ENCODE results near the gene MAST4. TPM values are rescaled to one million over a fixed set of nuclear protein-coding genes. Genes with fewer than 3 reads are reported as not detected.

The MAST4 gene
- total RNA-seq, 1 donor from 2014 or later, result 17.2 TPM

GRCh38 chr5:66969484-66969883 is 373.3 kb downstream of the MAST4 start:
- H3K9me3 Mint-ChIP-seq, result no peaks in the 10 kb centered on the region
- ChIA-PET CTCF (interaction anchor here (0.7 kb wide), 1 partner anchor 266 kb away, joined by 3 read pairs; no protein-coding TSS in a partner anchor), POLR2A (no interaction called here)
- H3K4me1 Mint-ChIP-seq, result no peaks in the 10 kb centered on the region
- DNase-seq (no peak), ATAC-seq (ENCODE audit: low read depth) (no peak)
- no peaks in the 10 kb centered on the region for H3K36me3 Mint-ChIP-seq (ENCODE audit: low read depth)
- intact Hi-C loops (cut with micrococcal nuclease), result no loop called here
- no peaks in the 10 kb centered on the region for H3K27me3 Mint-ChIP-seq
- no peak for TF ChIP-seq CTCF (IDR thresholded peaks at IDR 0.05)
- H3K4me3 Mint-ChIP-seq, result no peak overlapping the region
- H3K27ac Mint-ChIP-seq, result no peak overlapping the region

- H3K36me3 Mint-ChIP-seq (ENCODE audit: low read depth), result no peaks in the 10 kb centered on the region
- H3K27me3 Mint-ChIP-seq, result no peaks in the 10 kb centered on the region
- ATAC-seq (ENCODE audit: low read depth) (no peak), DNase-seq (no peak)
- no peak overlapping the region for H3K4me3 Mint-ChIP-seq
- no peaks in the 10 kb centered on the region for H3K9me3 Mint-ChIP-seq
- no peak overlapping the region for H3K27ac Mint-ChIP-seq
- CTCF ChIA-PET, result no interaction called here
- no peaks in the 10 kb centered on the region for H3K4me1 Mint-ChIP-seq
- intact Hi-C loops (cut with micrococcal nuclease), result no loop called here
- TF ChIP-seq CTCF (IDR thresholded peaks at IDR 0.05), result no peak
- POLR2A ChIA-PET, result no interaction called here
These were observed 373.8 kb downstream of the MAST4 start for GRCh38 chr5:66969963-66970362.

- H3K9me3 Mint-ChIP-seq, result no peaks in the 10 kb centered on the region
- CTCF ChIA-PET, result no interaction called here
- intact Hi-C loops (cut with micrococcal nuclease), result no loop called here
- ATAC-seq (ENCODE audit: low read depth), result no peak
- POLR2A ChIA-PET, result interaction anchor here (0.6 kb wide), 1 partner anchor 18 kb away, joined by 3 read pairs; no protein-coding TSS in a partner anchor
- H3K27me3 Mint-ChIP-seq, result no peaks in the 10 kb centered on the region
- no peak for TF ChIP-seq CTCF (IDR thresholded peaks at IDR 0.05)
- no peak overlapping the region for H3K27ac Mint-ChIP-seq
- no peaks in the 10 kb centered on the region for H3K4me1 Mint-ChIP-seq
- no peaks in the 10 kb centered on the region for H3K36me3 Mint-ChIP-seq (ENCODE audit: low read depth)
- H3K4me3 Mint-ChIP-seq, result no peak overlapping the region
- no peak for DNase-seq
These were observed 375.8 kb downstream of the MAST4 start for GRCh38 chr5:66972004-66972403.

GRCh38 chr5:66974256-66974655 is 378.1 kb downstream of the MAST4 start:
- no peak for TF ChIP-seq CTCF (IDR thresholded peaks at IDR 0.05)
- no peaks in the 10 kb centered on the region for H3K36me3 Mint-ChIP-seq (ENCODE audit: low read depth)
- ATAC-seq (ENCODE audit: low read depth) (no peak), DNase-seq (no peak)
- no peaks in the 10 kb centered on the region for H3K4me1 Mint-ChIP-seq
- no peak overlapping the region for H3K4me3 Mint-ChIP-seq
- CTCF ChIA-PET, result interaction anchor here (1.5 kb wide), 1 partner anchor 9 kb away, joined by 3 read pairs; no protein-coding TSS in a partner anchor
- no peak overlapping the region for H3K27ac Mint-ChIP-seq
- POLR2A ChIA-PET, result interaction anchor here (0.6 kb wide), 1 partner anchor 23 kb away, joined by 6 read pairs; no protein-coding TSS in a partner anchor
- intact Hi-C loops (cut with micrococcal nuclease), result no loop called here
- no peaks in the 10 kb centered on the region for H3K9me3 Mint-ChIP-seq
- peaks cover 5% of the 10 kb centered on the region for H3K27me3 Mint-ChIP-seq

GRCh38 chr5:66976108-66976507 is 379.9 kb downstream of the MAST4 start:
- Mint-ChIP-seq H3K4me1 (no peaks in the 10 kb centered on the region), H3K36me3 (ENCODE audit: low read depth) (no peaks in the 10 kb centered on the region), H3K27ac (no peak overlapping the region), H3K4me3 (no peak overlapping the region), H3K27me3 (peaks cover 5% of the 10 kb centered on the region), H3K9me3 (no peaks in the 10 kb centered on the region)
- no peak for DNase-seq
- ATAC-seq (ENCODE audit: low read depth), result no peak
- CTCF ChIA-PET, result no interaction called here
- intact Hi-C loops (cut with micrococcal nuclease), result no loop called here
- no peak for TF ChIP-seq CTCF (IDR thresholded peaks at IDR 0.05)
- POLR2A ChIA-PET, result no interaction called here

Data from activated B cell treated with CpG ODN at 0.5 μM for 24 hours (primary cell).